ENCODE results near the gene FANCI.
A peak's percentile ranks its signal among the peaks of the same experiment; 100 is the strongest.

The FANCI gene

DNA sequence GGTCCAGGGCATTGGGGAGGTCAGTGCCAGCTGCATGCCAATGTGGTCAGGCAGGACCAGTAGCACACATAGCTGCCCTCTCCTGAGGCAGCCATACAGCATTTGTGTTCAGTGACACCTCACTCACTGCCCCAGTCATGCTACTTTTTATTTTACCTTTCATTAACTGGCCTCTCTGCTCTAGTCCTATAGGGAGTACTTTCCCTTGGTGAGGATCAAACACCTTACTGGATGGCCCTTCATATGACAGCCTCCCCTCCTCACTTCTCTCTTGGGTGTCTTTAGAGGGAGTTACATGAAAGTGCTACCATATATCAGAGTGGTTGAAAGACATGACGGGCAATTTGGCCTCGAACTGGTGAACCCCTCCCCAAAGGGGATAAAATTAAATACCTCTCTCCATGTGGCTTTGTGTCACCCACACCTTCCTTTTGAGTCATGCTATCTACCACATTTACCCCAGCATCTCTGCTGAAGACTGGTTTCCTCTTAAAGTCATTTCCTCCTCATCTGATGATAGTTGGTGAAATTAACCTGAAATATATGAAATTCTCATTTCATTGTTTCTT lies 40.0 kb upstream of the FANCI start:
- DNase-seq (ENCODE audit: insufficient read length) (no peak), FAIRE-seq (no peak)
- TF ChIP-seq POLR2AphosphoS5 (IDR thresholded peaks at IDR 0.05; ENCODE audit: low read depth, low read length) (no peak), POLR2A (IDR thresholded peaks at IDR 0.05; ENCODE audit: low read depth, low read length) (no peak), TAF1 (IDR thresholded peaks at IDR 0.05; ENCODE audit: borderline replicate concordance, low read depth, low read length) (no peak)

- FAIRE-seq (no peak), DNase-seq (ENCODE audit: insufficient read length) (no peak)
- TF ChIP-seq POLR2A (IDR thresholded peaks at IDR 0.05; ENCODE audit: low read depth, low read length) (no peak), TAF1 (IDR thresholded peaks at IDR 0.05; ENCODE audit: borderline replicate concordance, low read depth, low read length) (no peak), POLR2AphosphoS5 (IDR thresholded peaks at IDR 0.05; ENCODE audit: low read depth, low read length) (no peak)
These were observed 37.7 kb upstream of the FANCI start for GRCh38 chr15:89205991-89206585.

DNA sequence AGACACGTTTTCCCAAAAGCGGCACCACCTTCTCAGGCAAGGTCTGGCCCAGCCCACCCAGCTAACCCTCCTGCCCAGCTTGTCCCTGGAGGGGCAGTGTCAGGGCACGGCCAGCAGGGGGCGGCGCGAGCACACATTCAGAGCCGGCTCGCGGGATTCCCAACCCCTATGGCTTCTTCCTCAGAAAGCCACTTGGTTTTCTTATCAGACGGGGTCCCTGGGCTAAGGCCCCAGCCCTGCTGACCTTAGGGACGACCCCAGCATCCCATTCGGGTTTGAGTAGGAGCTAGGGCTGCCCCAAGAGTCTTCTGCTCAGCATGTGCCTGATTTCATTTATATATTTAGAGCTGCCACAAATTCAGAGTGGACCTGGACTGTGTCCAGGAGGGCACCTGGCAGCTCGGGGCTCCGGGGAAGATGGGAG lies 36.9 kb upstream of the FANCI start:
- FAIRE-seq: peak; percentile 70
- peak; percentile 77 for DNase-seq (ENCODE audit: insufficient read length)
- TF ChIP-seq POLR2AphosphoS5 (IDR thresholded peaks at IDR 0.05; ENCODE audit: low read depth, low read length): no peak

- TF ChIP-seq POLR2AphosphoS5 (IDR thresholded peaks at IDR 0.05; ENCODE audit: low read depth, low read length) (no peak), TAF1 (IDR thresholded peaks at IDR 0.05; ENCODE audit: borderline replicate concordance, low read depth, low read length) (no peak), POLR2A (IDR thresholded peaks at IDR 0.05; ENCODE audit: low read depth, low read length) (no peak)
- DNase-seq (ENCODE audit: insufficient read length) (no peak), FAIRE-seq (no peak)
These were observed 35.5 kb upstream of the FANCI start for GRCh38 chr15:89208256-89208655.

GRCh38 chr15:89209057-89209456 lies 34.7 kb upstream of the FANCI start:
- TF ChIP-seq TAF1 (IDR thresholded peaks at IDR 0.05; ENCODE audit: borderline replicate concordance, low read depth, low read length): no peak
- no peak for TF ChIP-seq POLR2A (IDR thresholded peaks at IDR 0.05; ENCODE audit: low read depth, low read length)
- no peak for TF ChIP-seq POLR2AphosphoS5 (IDR thresholded peaks at IDR 0.05; ENCODE audit: low read depth, low read length)
- FAIRE-seq: no peak

GRCh38 chr15:89211678-89212170 lies 32.1 kb upstream of the FANCI start:
- no peak for FAIRE-seq
- DNase-seq (ENCODE audit: insufficient read length): no peak
- no peak for TF ChIP-seq TAF1 (IDR thresholded peaks at IDR 0.05; ENCODE audit: borderline replicate concordance, low read depth, low read length)
- TF ChIP-seq POLR2AphosphoS5 (IDR thresholded peaks at IDR 0.05; ENCODE audit: low read depth, low read length): no peak
- no peak for TF ChIP-seq POLR2A (IDR thresholded peaks at IDR 0.05; ENCODE audit: low read depth, low read length)

More at GRCh38 chr15:89209057-89209456, 34.7 kb upstream of the FANCI start:
- DNase-seq (ENCODE audit: insufficient read length): no peak

- FAIRE-seq: no peak
These were observed 28.2 kb upstream of the FANCI start for GRCh38 chr15:89215627-89216026.

GRCh38 chr15:89217031-89217430 lies 26.7 kb upstream of the FANCI start:
- TF ChIP-seq TAF1 (IDR thresholded peaks at IDR 0.05; ENCODE audit: borderline replicate concordance, low read depth, low read length): no peak
- no peak for TF ChIP-seq POLR2A (IDR thresholded peaks at IDR 0.05; ENCODE audit: low read depth, low read length)
- no peak for TF ChIP-seq POLR2AphosphoS5 (IDR thresholded peaks at IDR 0.05; ENCODE audit: low read depth, low read length)
- FAIRE-seq: no peak
- no peak for DNase-seq (ENCODE audit: insufficient read length)

More at GRCh38 chr15:89215627-89216026, 28.2 kb upstream of the FANCI start:
- no peak for DNase-seq (ENCODE audit: insufficient read length)
- TF ChIP-seq TAF1 (IDR thresholded peaks at IDR 0.05; ENCODE audit: borderline replicate concordance, low read depth, low read length) (no peak), POLR2AphosphoS5 (IDR thresholded peaks at IDR 0.05; ENCODE audit: low read depth, low read length) (no peak), POLR2A (IDR thresholded peaks at IDR 0.05; ENCODE audit: low read depth, low read length) (no peak)

GRCh38 chr15:89217686-89218376 lies 25.9 kb upstream of the FANCI start:
- TF ChIP-seq TAF1 (IDR thresholded peaks at IDR 0.05; ENCODE audit: borderline replicate concordance, low read depth, low read length) (no peak), POLR2A (IDR thresholded peaks at IDR 0.05; ENCODE audit: low read depth, low read length) (no peak), POLR2AphosphoS5 (IDR thresholded peaks at IDR 0.05; ENCODE audit: low read depth, low read length) (no peak)
- no peak for DNase-seq (ENCODE audit: insufficient read length)
- FAIRE-seq: no peak

DNA sequence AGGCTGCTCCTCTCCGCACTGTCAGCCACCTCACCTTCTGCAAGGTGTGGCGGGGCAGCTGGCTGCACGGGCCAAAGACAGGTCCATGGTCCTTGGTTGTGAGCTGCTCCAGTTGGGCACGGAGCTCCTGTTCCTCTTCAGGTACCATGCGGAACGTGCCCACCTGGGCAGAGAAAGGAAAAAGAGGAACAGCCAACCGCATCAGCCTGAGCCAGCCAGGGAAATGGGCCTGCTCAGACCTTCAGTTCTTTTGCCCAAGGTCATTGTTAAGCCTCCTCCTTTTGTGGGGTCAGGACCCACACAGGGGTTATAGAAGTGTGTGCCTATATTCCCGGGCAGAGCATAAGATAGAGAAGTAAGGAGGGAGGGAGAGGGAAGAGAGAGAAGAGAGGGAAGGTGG lies 25.2 kb upstream of the FANCI start:
- TF ChIP-seq TAF1 (IDR thresholded peaks at IDR 0.05; ENCODE audit: borderline replicate concordance, low read depth, low read length): no peak
- TF ChIP-seq POLR2AphosphoS5 (IDR thresholded peaks at IDR 0.05; ENCODE audit: low read depth, low read length): no peak
- TF ChIP-seq POLR2A (IDR thresholded peaks at IDR 0.05; ENCODE audit: low read depth, low read length): no peak
- FAIRE-seq (no peak), DNase-seq (ENCODE audit: insufficient read length) (no peak)

DNA sequence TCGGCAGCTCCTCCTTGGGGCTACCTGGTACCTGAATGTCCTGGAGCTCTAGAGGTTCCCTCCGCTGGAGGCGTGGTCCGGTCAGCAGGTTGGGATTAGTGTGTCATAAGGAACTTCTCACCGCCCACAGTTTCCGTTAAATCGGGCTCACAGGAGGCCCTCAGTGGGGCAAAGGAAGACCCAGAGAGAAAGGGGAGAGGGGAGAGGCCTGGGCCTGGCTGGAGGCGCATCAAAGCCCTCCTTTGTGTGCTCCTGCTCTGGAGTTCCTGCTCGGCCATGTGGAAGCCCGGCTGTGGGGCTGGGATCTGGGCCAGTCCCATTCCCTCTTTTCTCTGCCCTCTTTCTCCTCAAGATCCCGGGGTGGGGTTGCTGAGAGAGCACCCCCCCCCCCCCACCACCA lies 22.2 kb upstream of the FANCI start, which contains the start of gene RLBP1:
TSS of gene RLBP1 (minus strand) at position 37 of the 400 bp plus-strand sequence. CDS start 2,604 bp downstream, outside the sequence.
- TF ChIP-seq TAF1 (IDR thresholded peaks at IDR 0.05; ENCODE audit: borderline replicate concordance, low read depth, low read length): no peak
- TF ChIP-seq POLR2A (IDR thresholded peaks at IDR 0.05; ENCODE audit: low read depth, low read length): no peak
- no peak for TF ChIP-seq POLR2AphosphoS5 (IDR thresholded peaks at IDR 0.05; ENCODE audit: low read depth, low read length)
- FAIRE-seq: no peak
- DNase-seq (ENCODE audit: insufficient read length): no peak

GRCh38 chr15:89225588-89225987 lies 18.2 kb upstream of the FANCI start:
- DNase-seq (ENCODE audit: insufficient read length) (no peak), FAIRE-seq (no peak)
- TF ChIP-seq POLR2A (IDR thresholded peaks at IDR 0.05; ENCODE audit: low read depth, low read length): no peak
- no peak for TF ChIP-seq POLR2AphosphoS5 (IDR thresholded peaks at IDR 0.05; ENCODE audit: low read depth, low read length)
- TF ChIP-seq TAF1 (IDR thresholded peaks at IDR 0.05; ENCODE audit: borderline replicate concordance, low read depth, low read length): no peak
